OCI-LY1 (cell line): ENCODE data around the gene ARID5B.

Experiments
- H2AFZ ChIP-seq: fragments of 200-600 bp; sonication (generic), shearing (Covaris generic); 2 replicates; pipeline ENCODE4 v1.6.0; 2014; ENCODE audit warnings: antibody characterized with exemption, mild to moderate bottlenecking, low read length
- H3F3A ChIP-seq: fragments of 200-600 bp; sonication (generic), shearing (Covaris generic); 2 replicates; pipeline ENCODE4 v1.6.0; 2014; ENCODE audit warnings: mild to moderate bottlenecking, antibody characterized with exemption, low read length, moderate library complexity; ENCODE audit not compliant: insufficient read depth
- H3K27ac ChIP-seq: fragments of 200-600 bp; sonication (generic); 2 replicates; pipeline ENCODE4 v1.5.1; 2014; ENCODE audit warnings: low read length, mixed run types, mild to moderate bottlenecking, low read depth; ENCODE audit not compliant: poor library complexity, severe bottlenecking
- H3K27me3 ChIP-seq: fragments of 200-600 bp; sonication (generic); 2 replicates; pipeline ENCODE4 v1.6.0; 2014; ENCODE audit warnings: antibody characterized with exemption, mild to moderate bottlenecking, low read length, moderate library complexity; ENCODE audit not compliant: insufficient read depth
- H3K36me3 ChIP-seq: fragments of 200-600 bp; sonication (generic); 2 replicates; pipeline ENCODE4 v1.6.1; 2014; ENCODE audit warnings: mild to moderate bottlenecking, antibody characterized with exemption, low read length, moderate library complexity, mixed read lengths; ENCODE audit not compliant: insufficient read depth
- H3K4me1 ChIP-seq: fragments of 200-600 bp; sonication (generic); 2 replicates; pipeline ENCODE4 v1.5.1; 2014; ENCODE audit warnings: mild to moderate bottlenecking, low read length, moderate library complexity; ENCODE audit not compliant: insufficient read depth, severe bottlenecking
- H3K4me2 ChIP-seq: fragments of 200-600 bp; sonication (generic), shearing (Covaris generic); 2 replicates; pipeline ENCODE4 v1.6.1; 2014; ENCODE audit warnings: low read length
- H3K4me3 ChIP-seq: fragments of 200-600 bp; sonication (generic); 2 replicates; pipeline ENCODE4 v1.5.1; 2014; ENCODE audit warnings: low read length, low read depth, mild to moderate bottlenecking, mixed read lengths; ENCODE audit not compliant: poor library complexity, severe bottlenecking
- H3K79me2 ChIP-seq: fragments of 200-600 bp; shearing (Covaris generic); 2 replicates; pipeline ENCODE4 v1.6.1; 2016; ENCODE audit warnings: mixed run types, low read length, mixed read lengths; ENCODE audit not compliant: insufficient read depth
- H3K9ac ChIP-seq: fragments of 200-600 bp; sonication (generic), shearing (Covaris generic); 2 replicates; pipeline ENCODE4 v1.6.1; 2014; ENCODE audit warnings: mild to moderate bottlenecking, low read length, mixed read lengths
- H3K9me2 ChIP-seq: fragments of 200-600 bp; sonication (generic), shearing (Covaris generic); 2 replicates; pipeline ENCODE4 v1.6.1; 2014; ENCODE audit warnings: low read depth, mild to moderate bottlenecking, low read length, mixed read lengths
- H3K9me3 ChIP-seq: fragments of 200-600 bp; shearing (Covaris generic); 2 replicates; pipeline ENCODE4 v1.6.1; 2014; ENCODE audit warnings: low read length, mixed read lengths
- H4K20me1 ChIP-seq: fragments of 200-600 bp; sonication (generic), shearing (Covaris generic); 2 replicates; pipeline ENCODE4 v1.6.0; 2016; ENCODE audit warnings: mild to moderate bottlenecking, low read length; ENCODE audit not compliant: insufficient read depth
- EZH2 ChIP-seq: fragments of 200-600 bp; sonication (generic), shearing (Covaris generic); IDR thresholded peaks from 2 replicates; pipeline ENCODE4 v1.8.0; 2017; ENCODE audit warnings: borderline replicate concordance, mixed run types, mild to moderate bottlenecking, antibody characterized with exemption, low read length, moderate library complexity, mixed read lengths
- TF ChIP-seq, protein P1 (sequence below): fragments of 200-600 bp; sonication (generic), shearing (Covaris generic); IDR thresholded peaks from 2 replicates; pipeline ENCODE4 v1.5.1; 2017; ENCODE audit warnings: mild to moderate bottlenecking, antibody characterized with exemption, low read length, moderate library complexity, mixed read lengths

The ARID5B gene

GRCh38 chr10:62047960-62048383 is 146.5 kb downstream of the ARID5B start:
- H3K4me2 ChIP-seq, result peak overlapping the region; percentile 94
- H3K9me3 ChIP-seq, result no peaks in the 10 kb centered on the region
- peaks cover 100% of the 10 kb centered on the region for H3K4me1 ChIP-seq
- no peak overlapping the region for H2AFZ ChIP-seq
- peaks cover 22% of the 10 kb centered on the region for H3K79me2 ChIP-seq
- no peaks in the 10 kb centered on the region for H3K27me3 ChIP-seq
- peaks cover 16% of the 10 kb centered on the region for H3K36me3 ChIP-seq
- TF ChIP-seq EZH2, result no peak
- TF ChIP-seq, protein P1, sequence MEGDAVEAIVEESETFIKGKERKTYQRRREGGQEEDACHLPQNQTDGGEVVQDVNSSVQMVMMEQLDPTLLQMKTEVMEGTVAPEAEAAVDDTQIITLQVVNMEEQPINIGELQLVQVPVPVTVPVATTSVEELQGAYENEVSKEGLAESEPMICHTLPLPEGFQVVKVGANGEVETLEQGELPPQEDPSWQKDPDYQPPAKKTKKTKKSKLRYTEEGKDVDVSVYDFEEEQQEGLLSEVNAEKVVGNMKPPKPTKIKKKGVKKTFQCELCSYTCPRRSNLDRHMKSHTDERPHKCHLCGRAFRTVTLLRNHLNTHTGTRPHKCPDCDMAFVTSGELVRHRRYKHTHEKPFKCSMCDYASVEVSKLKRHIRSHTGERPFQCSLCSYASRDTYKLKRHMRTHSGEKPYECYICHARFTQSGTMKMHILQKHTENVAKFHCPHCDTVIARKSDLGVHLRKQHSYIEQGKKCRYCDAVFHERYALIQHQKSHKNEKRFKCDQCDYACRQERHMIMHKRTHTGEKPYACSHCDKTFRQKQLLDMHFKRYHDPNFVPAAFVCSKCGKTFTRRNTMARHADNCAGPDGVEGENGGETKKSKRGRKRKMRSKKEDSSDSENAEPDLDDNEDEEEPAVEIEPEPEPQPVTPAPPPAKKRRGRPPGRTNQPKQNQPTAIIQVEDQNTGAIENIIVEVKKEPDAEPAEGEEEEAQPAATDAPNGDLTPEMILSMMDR, result no peak
- peaks cover 13% of the 10 kb centered on the region; the same call in 1 of the 2 replicates for H3F3A ChIP-seq
- no peaks in the 10 kb centered on the region for H3K9me2 ChIP-seq
- H3K4me3 ChIP-seq, result peak overlapping the region; percentile 71
- H3K9ac ChIP-seq, result peak overlapping the region; percentile 87
- H3K27ac ChIP-seq, result peak overlapping the region; percentile 94
- H4K20me1 ChIP-seq, result no peaks in the 10 kb centered on the region

DNA sequence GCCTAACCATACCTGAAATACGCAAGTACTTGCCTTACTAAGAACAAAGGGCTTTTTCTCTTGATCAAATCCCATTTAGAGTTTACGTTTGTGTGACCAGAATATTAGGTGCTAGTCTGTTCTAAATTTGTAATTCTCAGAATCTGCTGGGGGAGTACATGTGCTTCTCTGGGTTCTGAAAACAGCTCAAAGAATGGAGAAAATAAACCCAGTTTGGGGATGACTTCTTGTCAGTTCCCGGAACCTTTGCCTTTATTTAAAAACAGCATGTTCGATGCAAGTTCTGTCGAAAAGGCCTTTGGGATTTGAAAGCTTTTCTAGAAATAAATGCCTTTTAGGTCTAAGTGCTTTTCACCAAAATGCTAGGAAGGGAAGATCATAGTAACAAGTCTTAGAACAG is 147.0 kb downstream of the ARID5B start:
- H3K4me2 ChIP-seq, result peak overlapping the region; percentile 94
- peaks cover 100% of the 10 kb centered on the region for H3K4me1 ChIP-seq
- no peaks in the 10 kb centered on the region for H4K20me1 ChIP-seq
- peaks cover 26% of the 10 kb centered on the region for H3K79me2 ChIP-seq
- H2AFZ ChIP-seq, result no peak overlapping the region
- H3K4me3 ChIP-seq, result peak overlapping the region; percentile 71
- H3K27me3 ChIP-seq, result no peaks in the 10 kb centered on the region
- H3K9ac ChIP-seq, result peak overlapping the region; percentile 87
- no peaks in the 10 kb centered on the region for H3K9me2 ChIP-seq
- H3F3A ChIP-seq, result peaks cover 13% of the 10 kb centered on the region; the same call in 1 of the 2 replicates
- H3K27ac ChIP-seq, result peak overlapping the region; percentile 94
- TF ChIP-seq, protein P1, result no peak
- no peak for TF ChIP-seq EZH2
- H3K36me3 ChIP-seq, result peaks cover 21% of the 10 kb centered on the region
- H3K9me3 ChIP-seq, result no peaks in the 10 kb centered on the region

GRCh38 chr10:62048919-62049623 is 147.6 kb downstream of the ARID5B start:
- H3F3A ChIP-seq, result peaks cover 13% of the 10 kb centered on the region; the same call in 1 of the 2 replicates
- peak overlapping the region; percentile 94 for H3K27ac ChIP-seq
- peak overlapping the region; percentile 87 for H3K9ac ChIP-seq
- H3K36me3 ChIP-seq, result peaks cover 25% of the 10 kb centered on the region
- H3K27me3 ChIP-seq, result no peaks in the 10 kb centered on the region
- H3K9me3 ChIP-seq, result no peaks in the 10 kb centered on the region
- no peak overlapping the region for H2AFZ ChIP-seq
- no peak for TF ChIP-seq EZH2
- TF ChIP-seq, protein P1, result no peak
- H3K4me1 ChIP-seq, result peaks cover 100% of the 10 kb centered on the region
- no peaks in the 10 kb centered on the region for H4K20me1 ChIP-seq
- H3K9me2 ChIP-seq, result no peaks in the 10 kb centered on the region
- peak overlapping the region; percentile 71 for H3K4me3 ChIP-seq
- peaks cover 30% of the 10 kb centered on the region for H3K79me2 ChIP-seq
- peak overlapping the region; percentile 94 for H3K4me2 ChIP-seq
